A673 (cell line): ENCODE measurements around the gene FAM181B.

Experiments used
- CTCF ChIP-seq: fragments of 300-800, 200-600 bp; sonication (generic); conservative IDR thresholded peaks from 2 replicates; pipeline ENCODE4 v1.5.1; 2017; ENCODE audit warnings: low read depth, mild to moderate bottlenecking, antibody characterized with exemption, low read length, moderate library complexity, mixed read lengths
- EZH2 ChIP-seq: fragments of 200-600 bp; sonication (generic); IDR thresholded peaks from 2 replicates; pipeline ENCODE4 v1.6.1; 2017; ENCODE audit warnings: borderline replicate concordance, low read depth, mild to moderate bottlenecking, mixed read lengths, antibody characterized with exemption, low read length; ENCODE audit not compliant: poor library complexity, severe bottlenecking

DNA sequence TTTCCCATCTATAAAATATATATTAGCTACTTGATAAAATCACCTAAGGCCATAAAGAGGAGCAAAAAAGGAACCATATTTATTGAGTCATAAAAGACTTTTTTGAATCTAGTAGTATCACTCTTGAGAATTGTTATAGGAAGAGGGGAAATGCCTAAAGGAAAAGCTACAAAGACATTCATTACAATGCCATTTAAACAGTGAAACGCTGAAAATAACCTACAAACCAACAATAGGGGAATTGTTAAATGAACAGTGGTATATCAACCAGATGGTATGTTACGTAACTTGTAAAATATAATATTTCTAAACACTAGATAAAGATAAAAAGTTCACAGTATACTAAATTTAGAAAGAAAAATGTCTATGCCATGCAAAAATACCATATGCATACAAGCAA, 47.5 kb downstream of the FAM181B start:
- TF ChIP-seq CTCF (no peak), EZH2 (no peak)
